Prostate gland (tissue), 2 donors: ENCODE data around the gene ERP29. TPM values are rescaled to one million over a fixed set of nuclear protein-coding genes. Genes with fewer than 3 reads are reported as not detected.

ENCODE experiments used
- DNase-seq: peaks from one replicate; pipeline ENCODE4 v3.0.0-alpha.2; 2019; ENCODE audit warnings: low spot score
- H3K27ac ChIP-seq, 2 donors: fragments of 200-600 bp; sonication (generic); 2 replicates each; pipeline ENCODE4 v1.5.1; 2017 to 2019
- H3K27me3 ChIP-seq: fragments of 200-600 bp; sonication (generic); replicated peaks from 2 replicates; pipeline ENCODE4 v1.5.1; 2019; ENCODE audit not compliant: insufficient read depth
- H3K36me3 ChIP-seq, 2 donors: fragments of 200-600 bp; sonication (generic); 1 replicate in 1 of 2; 2 replicates in 1 of 2; pipeline versions ENCODE4 v1.5.1 to v1.8.1; 2017 to 2019
- H3K4me1 ChIP-seq: fragments of 200-600 bp; sonication (generic); replicated peaks from 2 replicates; pipeline ENCODE4 v1.5.1; 2019
- H3K4me3 ChIP-seq, 2 donors: fragments of 200-600 bp; sonication (generic); 2 replicates each; pipeline ENCODE4 v1.5.1; 2017 to 2019
- H3K9me3 ChIP-seq: fragments of 200-600 bp; sonication (generic); 2 replicates; pipeline ENCODE4 v1.5.1; 2017
- CTCF ChIP-seq, 4 experiments: fragments of 200-600 bp in 2 of 4; fragments of 450-650 bp in 2 of 4; sonication (generic) in 2 of 4; IDR thresholded peaks; 1 replicate in 3 of 4; 2 replicates in 1 of 4; pipeline ENCODE4 v1.5.1; 2016 to 2019; ENCODE audit warnings: antibody characterized with exemption in 4 of 4, mild to moderate bottlenecking in 2 of 4, moderate library complexity in 2 of 4
- POLR2A ChIP-seq: fragments of 450-650 bp; IDR thresholded peaks from one replicate; pipeline ENCODE4 v1.6.1; 2016; ENCODE audit warnings: antibody characterized with exemption, mild to moderate bottlenecking
- POLR2AphosphoS5 ChIP-seq: sonication (generic); formaldehyde crosslinking; IDR thresholded peaks from one replicate; pipeline ENCODE4 v1.6.1; 2017; ENCODE audit warnings: antibody characterized with exemption
- WGBS: methylation state at CpG from one replicate; pipeline ENCODE4 v1.1.5; 2018; 5-methylcytosine and 5-hydroxymethylcytosine counted together
- intact Hi-C: fragments of 100-400 bp; cut with DNase I; formaldehyde crosslinking; loops from one replicate; pipeline ENCODE4 v1.14.2; 2022
- total RNA-seq, 2 donors: library from RNA; depleted of rRNA; stranded (reverse); fragments of >200 nt; gene quantifications; one replicate each; pipeline ENCODE4 v1.1.0, GENCODE V29; 2016

The ERP29 gene
- total RNA-seq = 100 to 1,000 TPM in 1 of 2 donors, 10 to 100 TPM in 1; 89.1 to 131 TPM

- peaks cover 4% of the 10 kb centered on the region for H3K4me1 ChIP-seq
- intact Hi-C loops = loop anchor here (5.0 kb wide), 1 partner anchor 66 kb away; no protein-coding TSS in a partner anchor
- peak; percentile 100 for DNase-seq
- H3K4me3 ChIP-seq = peak within 1 kb of the TSS; percentile 66 to 81
- peak within 1 kb of the TSS; percentile 96 to 97 for H3K27ac ChIP-seq
- no peaks in the 10 kb centered on the region for H3K27me3 ChIP-seq
- H3K9me3 ChIP-seq = no peaks in the 10 kb centered on the region
- no peaks in the 10 kb centered on the region for H3K36me3 ChIP-seq
- under 1% methylated on average over 39 of the region's 67 CpGs for WGBS
- TF ChIP-seq POLR2A = peak; percentile 86
- peak; percentile 47 to 85 (median 66) for TF ChIP-seq CTCF (IDR thresholded peaks at IDR 0.05)
- peak; percentile 96 for TF ChIP-seq POLR2AphosphoS5
Observed at GRCh38 chr12:112012775-112013600, at the start of gene ERP29, which contains the start of gene TMEM116. Gene ERP29, plus strand, starts transcription at chr12:112013426. Its CDS starts 40 bp downstream, at chr12:112013466. Gene TMEM116, minus strand, starts transcription at chr12:112013165. Its CDS starts 7,895 bp downstream, at chr12:112005270.

GRCh38 chr12:111964935-111965334 lies 48.3 kb upstream of the ERP29 start:
- no peak for DNase-seq
- Histone ChIP-seq H3K9me3 (no peaks in the 10 kb centered on the region), H3K4me1 (no peaks in the 10 kb centered on the region), H3K27ac (no peak overlapping the region), H3K36me3 (no peaks in the 10 kb centered on the region), H3K4me3 (no peak overlapping the region), H3K27me3 (no peaks in the 10 kb centered on the region)
- TF ChIP-seq POLR2A (no peak), POLR2AphosphoS5 (no peak)
- 54% methylated on average over 1 of the region's 1 CpG for WGBS
- intact Hi-C loops = no loop called here

- TF ChIP-seq POLR2AphosphoS5 (no peak), POLR2A (no peak), CTCF (IDR thresholded peaks at IDR 0.05) (no peak)
- Histone ChIP-seq H3K4me3 (no peak overlapping the region), H3K27ac (no peak overlapping the region), H3K4me1 (no peaks in the 10 kb centered on the region), H3K9me3 (no peaks in the 10 kb centered on the region), H3K36me3 (no peaks in the 10 kb centered on the region), H3K27me3 (no peaks in the 10 kb centered on the region)
- intact Hi-C loops = no loop called here
- DNase-seq = no peak
Observed at GRCh38 chr12:111971800-111972199, 41.4 kb upstream of the ERP29 start.

- no peaks in the 10 kb centered on the region for H3K9me3 ChIP-seq
- no peak for DNase-seq
- 80% methylated on average over 5 of the region's 5 CpGs for WGBS
- no peaks in the 10 kb centered on the region for H3K27me3 ChIP-seq
- no peaks in the 10 kb centered on the region for H3K36me3 ChIP-seq
- no peaks in the 10 kb centered on the region for H3K4me1 ChIP-seq
- no peak overlapping the region for H3K27ac ChIP-seq
- H3K4me3 ChIP-seq = no peak overlapping the region
- intact Hi-C loops = no loop called here
- no peak for TF ChIP-seq CTCF (IDR thresholded peaks at IDR 0.05)
- TF ChIP-seq POLR2A = no peak
- TF ChIP-seq POLR2AphosphoS5 = no peak
Observed at GRCh38 chr12:111975161-111975931, 37.9 kb upstream of the ERP29 start.

GRCh38 chr12:111976291-111976690 lies 36.9 kb upstream of the ERP29 start:
- Histone ChIP-seq H3K27me3 (no peaks in the 10 kb centered on the region), H3K4me1 (no peaks in the 10 kb centered on the region), H3K4me3 (no peak overlapping the region), H3K27ac (no peak overlapping the region), H3K36me3 (no peaks in the 10 kb centered on the region), H3K9me3 (no peaks in the 10 kb centered on the region)
- 83% methylated on average over 6 of the region's 6 CpGs for WGBS
- intact Hi-C loops = no loop called here
- no peak for DNase-seq
- TF ChIP-seq POLR2A (no peak), CTCF (IDR thresholded peaks at IDR 0.05) (no peak), POLR2AphosphoS5 (no peak)
